Effector CD4-positive, alpha-beta T cell (primary cell): Measurements from ENCODE around the gene TANK.
"Not testable (repeated sequence)": the region's sequence is repeated elsewhere in the genome, so short reads cannot be mapped to it uniquely, and the experiment has no call there.

Experiments
- DNase-seq: peaks from one replicate; pipeline ENCODE4 v3.0.0-alpha.2; 2020

The TANK gene

DNA sequence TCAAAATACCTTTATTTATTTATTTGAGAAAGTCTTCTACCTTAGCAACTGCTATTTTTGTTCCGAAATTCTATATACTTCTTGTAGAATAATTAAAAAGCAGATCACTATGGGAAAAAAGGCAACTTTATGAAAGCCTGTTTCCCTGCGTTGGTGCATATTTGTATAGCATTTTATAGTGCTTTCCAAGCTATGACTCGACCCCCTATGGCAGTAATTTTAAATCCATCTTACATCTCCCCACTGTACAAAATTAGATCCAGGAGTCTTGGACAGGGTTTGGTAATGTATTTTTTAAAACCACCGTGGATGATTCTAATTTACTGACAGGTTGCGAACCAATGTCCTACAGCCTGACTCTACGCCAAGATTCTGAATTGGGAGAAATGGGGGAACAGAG is 10.1 kb downstream of the TANK start:
- DNase-seq: no peak

DNA sequence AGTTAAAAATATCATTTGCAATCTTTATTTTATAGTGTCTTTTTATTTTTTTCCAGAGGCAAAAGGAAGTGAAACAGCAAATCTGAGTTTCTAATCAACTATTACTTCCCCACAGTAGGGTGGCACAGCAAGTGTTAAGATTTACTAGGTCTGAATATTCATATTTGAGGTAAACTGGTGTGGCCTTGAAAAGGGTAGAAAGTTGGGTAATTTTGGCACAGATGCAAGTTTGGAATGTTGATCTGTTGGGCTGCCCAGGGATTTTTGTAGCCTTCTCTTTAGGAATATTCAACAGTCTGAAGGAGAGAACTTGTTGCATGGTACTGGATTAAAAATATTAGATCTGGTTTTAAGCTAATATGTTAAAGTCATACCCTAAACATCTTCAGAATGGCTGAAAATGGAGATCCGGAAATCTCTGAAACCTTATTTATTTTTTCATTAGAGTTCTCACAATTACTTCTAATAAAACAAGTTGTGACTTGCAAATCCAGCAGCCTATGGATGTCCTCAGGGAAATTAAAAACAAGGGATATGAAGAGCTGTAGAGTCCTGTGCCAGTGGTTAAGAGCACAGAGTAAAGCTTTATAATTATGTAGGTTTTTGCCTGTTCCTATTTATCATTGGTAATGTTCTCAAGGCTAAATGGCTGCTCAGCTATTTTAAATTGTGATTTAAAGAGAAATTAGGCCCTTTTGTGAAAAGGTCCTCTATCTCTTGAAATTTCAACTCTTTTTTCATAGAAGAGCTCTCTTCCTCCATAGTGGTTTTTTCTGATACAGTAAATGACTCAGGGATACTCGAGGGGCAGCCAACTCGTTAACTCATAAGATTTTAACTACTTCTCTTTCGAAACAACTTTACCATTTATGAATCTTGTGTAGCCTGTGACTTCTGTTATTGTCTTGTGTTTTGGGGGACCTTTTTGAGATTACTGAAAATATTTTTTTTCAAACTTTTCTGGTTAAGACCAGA is 11.0 kb downstream of the TANK start:
- DNase-seq: no peak

DNA sequence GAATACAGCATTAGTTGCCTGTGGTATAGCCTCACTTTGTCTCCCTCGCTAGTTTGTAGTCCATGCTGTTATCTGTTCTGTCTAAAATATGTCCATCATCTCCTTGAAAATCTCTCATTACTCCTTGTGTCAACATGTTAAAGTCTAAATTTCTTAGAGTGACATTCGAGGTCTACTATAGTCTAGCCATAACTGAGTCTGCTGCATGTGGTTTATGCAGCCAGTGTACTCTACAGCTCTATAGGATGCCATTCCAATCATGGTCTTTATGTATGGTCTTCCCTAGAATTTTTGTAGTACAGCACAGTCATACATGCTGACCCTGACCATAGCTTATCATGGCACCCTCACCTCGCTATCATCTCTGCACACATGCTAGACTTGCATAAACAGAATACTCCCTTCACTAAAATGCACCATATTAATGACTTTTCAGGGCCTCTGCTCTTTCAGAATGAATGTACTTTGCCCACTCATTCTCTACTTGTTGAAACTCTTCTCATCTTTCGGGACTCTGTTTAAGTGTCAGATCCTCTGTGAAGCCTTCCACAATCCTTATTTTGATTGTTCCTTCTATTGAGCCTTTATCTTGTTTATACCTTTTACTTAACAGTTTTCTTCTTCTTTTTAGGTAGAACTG is 12.8 kb downstream of the TANK start:
- DNase-seq: no peak

DNA sequence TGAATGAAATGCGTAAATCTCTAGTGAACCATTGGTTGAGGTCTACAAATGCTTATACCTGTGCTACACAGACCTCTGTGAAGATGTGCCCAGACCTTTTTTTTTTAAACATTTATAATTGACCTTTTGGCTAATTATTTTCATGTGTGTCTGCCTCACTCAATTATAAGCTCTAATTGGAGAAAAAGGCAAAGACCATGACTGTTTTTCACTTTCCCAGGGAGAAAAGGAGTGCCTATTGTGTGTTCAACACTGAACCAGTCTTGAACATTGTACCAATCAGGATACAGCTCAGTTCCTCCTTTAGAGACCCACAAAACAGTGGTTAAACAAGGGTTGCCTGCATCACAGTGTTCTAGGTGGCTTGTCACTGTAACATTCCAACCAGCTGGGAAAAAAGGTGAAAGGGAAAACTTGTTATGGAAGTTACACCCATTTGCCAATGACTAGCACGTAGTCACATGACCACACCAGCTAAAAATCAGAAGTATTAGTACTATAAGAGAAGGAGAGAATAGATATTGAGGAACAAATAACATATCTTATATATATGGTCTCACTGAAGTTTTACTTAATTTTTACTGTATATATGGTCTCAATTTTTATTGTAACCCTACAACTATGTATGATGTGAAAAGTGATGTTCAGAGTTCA is 13.4 kb downstream of the TANK start:
- DNase-seq: no peak

DNA sequence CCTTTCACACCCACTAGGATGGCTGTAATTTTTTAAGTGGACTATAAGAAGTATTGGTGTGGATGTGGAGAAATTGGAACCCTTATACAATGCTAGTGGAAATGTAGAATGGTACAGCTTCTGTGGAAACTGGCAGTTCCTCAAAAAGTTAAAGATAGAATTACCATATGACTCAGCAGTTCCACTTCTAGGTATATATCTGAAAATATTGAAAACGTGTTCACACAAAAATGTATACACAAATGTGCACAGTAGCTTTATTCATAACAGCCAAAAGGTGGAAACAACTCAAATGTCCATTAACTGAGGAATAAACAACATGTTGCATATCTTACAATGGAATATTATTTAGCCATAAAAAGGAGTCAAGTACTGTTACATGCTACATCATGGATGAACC is 17.7 kb downstream of the TANK start:
- no peak for DNase-seq

DNA sequence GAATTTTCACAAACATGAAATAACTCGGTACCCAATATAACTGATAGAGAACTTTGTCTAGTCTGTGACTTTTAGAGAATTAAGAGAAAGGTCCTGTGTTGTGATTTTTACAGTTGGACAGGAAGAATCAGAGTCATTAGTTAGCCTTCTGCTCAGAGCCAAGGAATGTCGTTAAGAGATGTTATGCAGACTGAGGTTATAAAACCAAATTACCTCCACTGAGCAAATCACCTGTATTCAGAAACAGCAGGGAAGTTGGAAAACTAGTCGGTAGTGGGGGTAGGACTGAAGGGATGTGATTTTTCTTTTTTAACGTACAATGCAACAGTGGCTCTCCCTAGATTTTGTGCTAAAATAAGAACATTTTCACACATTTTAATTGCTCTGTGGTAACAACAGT is 18.5 kb downstream of the TANK start:
- no peak for DNase-seq

DNA sequence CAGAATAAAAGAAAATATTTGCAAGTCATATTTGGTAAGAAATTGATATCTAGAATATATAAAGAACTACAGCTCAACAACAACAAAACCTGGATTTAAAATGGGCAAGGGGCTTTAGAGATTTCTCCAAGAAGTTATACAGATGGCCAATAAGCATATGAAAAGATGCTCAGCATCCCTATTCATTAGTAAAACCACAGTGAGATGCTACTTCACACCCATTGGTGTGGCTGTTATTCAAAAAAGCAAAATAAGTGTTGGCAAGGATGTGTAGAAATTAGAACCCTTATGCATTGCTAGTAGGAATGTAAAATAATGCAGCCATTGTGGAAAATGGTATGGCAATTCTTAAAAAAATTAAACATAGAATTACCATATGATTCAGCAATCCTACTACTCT is 29.8 kb downstream of the TANK start:
- DNase-seq: no peak

DNA sequence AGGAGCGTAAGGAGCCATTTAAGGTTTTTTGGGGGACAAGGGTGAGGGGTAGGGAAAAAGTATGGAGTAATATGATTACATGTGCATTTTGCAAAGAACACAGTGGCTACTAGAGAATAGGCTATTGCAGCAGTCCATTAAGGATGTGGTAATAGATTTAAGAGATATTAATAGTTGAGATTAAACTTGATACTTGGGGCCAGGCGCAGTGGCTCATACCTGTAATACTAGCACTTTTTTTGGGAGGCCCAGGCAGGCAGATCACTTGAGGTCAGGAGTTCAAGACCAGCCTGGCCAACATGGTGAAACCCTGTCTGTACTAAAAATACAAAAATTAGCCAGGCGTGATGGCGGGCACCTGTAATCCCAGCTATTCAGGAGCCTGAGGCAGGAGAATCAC is 35.4 kb downstream of the TANK start:
- DNase-seq: not testable (repeated sequence)

DNA sequence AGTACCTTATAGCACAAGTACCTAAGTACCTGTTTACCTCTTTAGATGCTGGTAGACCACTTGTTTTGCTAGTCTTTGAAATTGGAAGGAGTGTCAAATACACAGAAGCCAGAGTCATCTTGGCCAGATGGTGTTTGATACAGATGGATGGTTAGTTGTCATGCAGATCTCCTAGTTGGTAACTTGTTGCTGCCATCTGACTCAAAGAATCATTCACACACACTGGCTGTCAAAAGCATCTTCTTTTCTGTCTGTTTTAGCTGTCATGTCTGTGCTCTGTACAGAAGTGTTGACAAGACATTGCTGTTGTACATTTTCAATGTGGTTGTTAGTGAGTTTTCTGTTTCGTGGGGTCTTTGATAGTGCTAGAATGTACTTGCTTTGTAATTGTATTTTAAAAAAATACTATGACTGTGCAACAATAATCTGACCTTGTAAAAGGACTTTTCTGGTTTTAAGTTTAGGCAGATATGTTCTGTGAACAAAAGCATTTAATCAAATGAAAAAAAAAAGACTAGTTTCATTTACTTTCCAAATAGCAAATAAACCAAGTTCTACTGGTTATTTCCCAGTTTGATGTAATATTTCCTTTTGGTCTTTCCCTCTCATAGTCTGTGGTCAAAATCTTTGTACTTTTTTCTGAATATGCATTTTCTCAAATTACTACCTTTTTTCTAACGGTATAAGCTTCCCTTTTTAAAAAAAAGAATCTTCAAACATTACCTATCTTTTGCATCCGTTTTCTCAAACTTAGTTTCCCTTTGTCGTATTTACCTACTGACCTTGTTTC is 39.9 kb downstream of the TANK start:
- DNase-seq: no peak

DNA sequence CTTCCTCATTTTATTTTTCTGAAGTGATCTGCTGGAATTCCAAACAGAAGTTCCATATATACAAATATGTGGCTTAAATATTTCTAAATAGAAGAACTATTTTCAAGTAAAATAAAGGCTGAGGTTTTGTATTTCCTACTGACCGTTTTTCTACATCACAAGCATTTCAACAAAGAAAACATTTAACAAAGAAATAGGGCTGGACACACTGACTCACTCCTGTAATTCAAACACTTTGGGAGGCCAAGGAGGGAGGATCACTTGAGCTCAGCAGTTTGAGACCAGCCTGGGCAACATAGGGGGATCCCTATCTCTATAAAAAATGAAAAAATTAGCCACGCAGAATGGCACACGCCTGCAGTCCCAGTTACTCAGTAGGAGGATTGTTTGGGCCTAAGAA is 44.6 kb downstream of the TANK start:
- no peak for DNase-seq

DNA sequence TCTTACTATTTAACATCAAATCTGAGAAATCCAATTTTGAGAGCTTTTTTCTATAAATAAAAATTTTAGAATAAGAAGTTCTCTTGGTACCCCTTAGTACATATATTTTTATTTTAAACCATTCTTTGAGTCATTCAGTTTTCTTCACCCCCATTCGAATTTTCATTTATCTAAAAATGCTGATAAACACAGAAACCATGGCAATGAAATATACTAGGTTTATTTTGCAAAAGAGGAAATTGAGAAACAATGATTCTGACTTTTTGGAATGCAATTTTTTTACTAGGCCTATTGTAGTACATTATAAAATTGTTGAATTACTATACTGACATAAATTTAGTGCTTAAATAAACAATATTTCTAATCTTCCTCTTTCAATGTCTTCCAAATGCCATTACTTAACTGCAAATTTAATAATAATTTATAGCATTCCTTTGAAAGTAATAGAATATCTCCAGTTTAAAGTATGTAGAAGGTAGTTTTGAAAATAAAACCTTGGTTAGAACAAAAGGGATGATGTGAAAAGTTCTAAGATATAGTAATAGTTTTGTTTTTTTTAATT is 46.3 kb downstream of the TANK start:
- DNase-seq: no peak

DNA sequence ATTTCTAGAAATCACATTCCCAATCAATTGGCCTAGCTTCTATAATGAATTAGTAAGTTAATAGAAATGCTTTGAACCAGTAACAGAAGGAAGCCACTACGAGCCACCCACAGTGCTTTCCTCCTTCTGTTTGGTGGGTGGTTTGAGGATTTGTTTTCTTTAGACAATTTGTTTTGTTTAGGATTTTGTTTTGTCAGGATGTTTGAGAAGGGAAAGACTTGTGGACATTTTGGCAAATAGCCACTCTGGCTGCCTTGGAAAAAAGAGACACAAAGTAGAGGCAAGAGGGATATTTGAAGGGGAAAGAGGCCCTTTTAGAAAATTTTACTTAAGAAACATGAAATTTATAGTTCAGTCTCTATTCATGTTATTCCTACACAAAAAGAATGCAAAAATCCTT is 47.7 kb downstream of the TANK start:
- DNase-seq: no peak

DNA sequence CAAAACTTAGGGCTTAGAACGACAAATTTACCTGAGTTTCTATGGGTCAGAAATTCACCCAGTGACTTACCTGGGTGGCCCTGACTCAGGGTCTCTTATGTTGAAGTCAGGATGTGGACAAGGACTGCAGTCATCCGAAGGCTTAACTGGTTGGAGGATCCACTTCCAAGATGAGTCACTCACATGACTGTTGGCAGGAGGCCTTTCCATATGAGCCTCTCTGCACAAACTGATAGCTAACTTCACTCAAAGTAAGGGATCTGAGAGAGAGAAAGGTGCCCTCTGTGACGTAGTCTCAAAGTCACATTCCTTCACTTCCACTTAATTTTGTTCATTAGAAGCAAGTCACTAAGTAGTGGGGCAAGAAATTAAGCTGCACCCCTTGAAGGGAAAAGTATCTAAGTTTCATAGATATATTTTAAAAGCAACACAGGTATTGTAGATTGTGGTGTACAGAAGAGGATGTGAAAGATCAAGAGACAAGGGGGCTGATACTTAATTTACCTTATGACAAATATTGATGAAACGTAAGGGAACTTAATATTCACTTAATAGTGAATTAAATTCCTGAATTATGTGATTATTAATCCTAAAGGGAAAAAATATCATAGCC is 48.4 kb downstream of the TANK start:
- no peak for DNase-seq

DNA sequence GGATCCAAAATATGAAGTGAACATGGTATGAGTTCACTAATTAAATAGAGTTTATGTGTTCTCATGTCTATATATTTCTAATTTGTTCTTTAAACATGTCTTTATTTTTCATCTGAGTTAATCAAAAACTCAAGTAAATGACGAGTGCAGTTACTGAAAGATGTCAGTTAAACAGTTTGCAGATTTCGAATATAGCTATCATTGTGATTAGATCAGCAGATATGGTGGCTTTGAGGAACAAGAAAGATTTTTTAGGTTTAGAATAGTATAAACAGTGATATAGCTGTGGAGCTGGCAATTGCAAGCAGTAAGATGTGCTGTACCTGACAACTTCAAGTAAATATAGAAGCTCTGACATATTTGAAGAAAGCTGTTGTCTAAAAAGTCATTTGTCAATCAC is 49.7 kb downstream of the TANK start:
- DNase-seq: no peak

DNA sequence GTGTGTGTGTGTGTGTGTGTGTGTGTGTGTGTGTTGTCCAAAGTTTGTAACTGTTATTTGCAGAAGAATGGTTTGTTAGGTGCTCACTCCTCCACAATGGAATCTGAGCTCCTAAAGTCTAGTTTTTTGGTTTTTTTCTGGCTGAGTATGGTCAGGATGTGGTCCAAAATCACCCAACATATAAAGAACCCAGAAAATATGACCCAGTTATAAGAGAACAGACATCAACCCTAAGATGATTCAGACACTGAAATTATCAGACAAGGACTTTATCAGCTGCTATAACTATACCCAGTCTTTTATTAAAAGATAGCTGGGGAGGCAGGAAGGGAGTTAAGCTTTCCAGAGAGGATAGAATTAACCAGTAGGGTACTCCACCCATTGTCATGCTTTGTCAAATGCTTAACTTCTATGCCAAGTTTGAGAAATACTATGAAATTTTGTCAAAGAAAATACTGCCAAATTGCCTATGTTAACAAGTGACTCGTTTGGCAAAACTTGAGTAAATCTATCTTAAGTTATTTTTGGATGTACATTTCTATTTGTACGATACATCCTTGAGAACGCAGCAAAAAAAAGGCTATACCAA is 57.5 kb downstream of the TANK start:
- DNase-seq: no peak

DNA sequence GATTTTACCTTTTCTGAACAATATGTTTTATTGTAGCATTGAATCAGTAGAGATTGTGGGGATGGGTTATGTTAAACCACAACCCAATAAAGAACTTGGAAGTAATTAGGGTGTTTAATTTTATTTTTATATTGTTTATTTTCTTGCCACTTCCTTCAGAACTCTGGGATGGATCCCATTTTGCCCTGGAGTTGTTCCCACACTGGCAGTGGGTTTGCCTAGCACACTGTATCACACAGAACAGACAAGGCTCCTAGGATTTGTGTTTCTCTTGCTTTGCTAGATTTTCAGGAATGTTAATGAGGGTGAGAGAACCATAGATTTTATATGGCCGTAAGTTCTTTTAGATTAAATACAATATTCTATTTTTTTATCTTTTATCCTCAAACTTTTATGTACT is 59.0 kb downstream of the TANK start:
- no peak for DNase-seq

DNA sequence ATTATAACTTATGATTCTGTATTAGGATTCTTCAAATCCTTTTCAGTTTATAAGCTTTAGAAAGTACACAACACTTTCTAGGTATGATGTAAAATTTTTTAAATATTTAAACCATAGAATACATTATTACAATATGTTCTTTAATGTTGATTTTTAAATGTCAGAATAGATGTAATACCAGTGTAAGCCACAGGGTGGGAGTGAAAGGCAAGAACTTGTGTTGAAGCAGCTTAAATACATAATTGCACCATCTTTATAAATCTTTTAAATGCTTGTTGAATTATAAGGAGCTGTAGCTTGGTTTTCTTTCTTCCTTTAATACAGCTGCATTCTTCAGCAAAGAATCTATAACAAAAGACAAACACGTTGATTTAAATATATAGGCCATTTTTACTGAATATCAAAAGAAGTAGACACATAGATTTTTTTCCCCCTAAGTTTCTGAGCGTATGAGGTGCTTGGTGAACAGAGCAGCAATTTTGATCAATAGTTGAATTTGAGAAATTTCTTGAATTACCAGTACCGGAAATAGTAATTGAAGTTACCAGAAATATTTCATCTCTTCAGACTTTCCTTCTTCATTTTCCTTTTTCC is 63.0 kb downstream of the TANK start:
- DNase-seq: peak; percentile 36

DNA sequence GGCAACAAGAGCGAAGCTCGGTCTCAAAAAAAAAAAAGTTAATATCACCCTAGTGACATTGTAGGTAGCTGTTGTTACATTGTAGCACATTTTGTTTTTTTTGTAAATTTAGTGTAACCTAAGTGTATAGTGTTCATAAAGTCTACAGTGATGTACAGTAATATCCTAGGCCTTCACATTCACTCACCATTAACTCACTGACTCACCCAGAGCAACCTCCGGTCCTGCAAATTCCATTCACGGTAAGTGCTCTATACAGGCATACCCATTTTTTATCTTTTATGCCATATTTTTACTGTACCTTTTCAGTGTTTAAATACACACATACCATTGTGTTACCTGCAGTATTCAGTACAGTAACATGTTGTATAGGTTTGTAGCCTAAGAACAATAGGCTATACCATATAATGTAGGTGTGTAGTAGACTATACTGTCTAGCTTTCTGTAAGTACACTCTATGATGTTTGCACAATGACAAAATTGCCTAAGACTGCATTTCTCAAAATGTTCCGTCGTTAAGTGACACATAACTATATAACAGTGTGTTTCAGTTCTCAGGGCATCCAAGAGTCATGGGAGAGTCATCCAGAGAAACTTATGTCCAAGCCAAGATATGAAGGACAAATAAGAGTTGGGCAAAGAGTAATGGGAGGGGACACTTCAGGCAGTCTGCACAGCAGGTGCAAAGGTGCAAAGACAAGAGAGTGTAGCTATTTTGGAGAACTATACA is 68.4 kb downstream of the TANK start:
- no peak for DNase-seq

DNA sequence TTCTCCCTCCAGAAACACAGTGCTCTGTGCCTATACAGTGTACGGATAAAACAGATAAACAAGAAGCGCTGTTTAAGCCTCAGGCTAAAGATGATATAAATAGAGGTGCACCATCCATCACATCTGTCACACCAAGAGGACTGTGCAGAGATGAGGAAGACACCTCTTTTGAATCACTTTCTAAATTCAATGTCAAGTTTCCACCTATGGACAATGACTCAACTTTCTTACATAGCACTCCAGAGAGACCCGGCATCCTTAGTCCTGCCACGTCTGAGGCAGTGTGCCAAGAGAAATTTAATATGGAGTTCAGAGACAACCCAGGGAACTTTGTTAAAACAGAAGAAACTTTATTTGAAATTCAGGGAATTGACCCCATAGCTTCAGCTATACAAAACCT is 70.7 kb downstream of the TANK start:
- no peak for DNase-seq

DNA sequence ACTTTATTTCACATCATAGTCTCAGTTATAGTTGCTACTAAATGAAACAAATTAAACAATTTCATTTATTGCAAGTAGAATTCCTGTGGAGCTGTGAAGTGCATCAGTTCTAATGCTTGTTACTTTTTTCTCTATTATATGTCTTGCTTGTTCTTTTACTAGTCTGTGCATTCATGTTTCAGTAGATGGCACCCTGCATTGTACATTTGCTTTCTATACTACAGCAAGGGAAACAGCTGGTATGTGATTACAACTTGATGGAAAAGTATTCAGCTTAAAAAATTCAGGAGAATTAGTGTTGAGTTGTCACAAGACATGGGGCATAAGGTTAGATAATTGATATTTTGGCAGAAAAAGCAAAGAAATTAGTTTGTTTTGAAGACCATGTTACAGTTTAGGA is 72.3 kb downstream of the TANK start:
- DNase-seq: no peak
